ENCODE results near the gene RSL1D1.
"Not testable (repeated sequence)": the region's sequence is repeated elsewhere in the genome, so short reads cannot be mapped to it uniquely, and the experiment has no call there.

RSL1D1 gene

GRCh38 chr16:11796227-11797165 lies 54.8 kb downstream of the RSL1D1 start:
- peak in 1 of 2 experiments; percentile 6 for DNase-seq

- no peak for DNase-seq
These were observed 55.5 kb downstream of the RSL1D1 start for GRCh38 chr16:11795887-11796226.

GRCh38 chr16:11794996-11795886 lies 56.1 kb downstream of the RSL1D1 start:
- DNase-seq, result no peak

GRCh38 chr16:11794447-11794846 lies 56.9 kb downstream of the RSL1D1 start:
- no peak for DNase-seq

GRCh38 chr16:11793840-11794239 lies 57.5 kb downstream of the RSL1D1 start:
- DNase-seq, result no peak

- DNase-seq, result no peak
These were observed 58.7 kb downstream of the RSL1D1 start for GRCh38 chr16:11792410-11793241.

GRCh38 chr16:11791144-11791828 lies 60.1 kb downstream of the RSL1D1 start:
- no peak for DNase-seq

GRCh38 chr16:11788914-11789313 lies 62.4 kb downstream of the RSL1D1 start:
- DNase-seq, result no peak

GRCh38 chr16:11784980-11785599 lies 66.3 kb downstream of the RSL1D1 start:
- DNase-seq, result not testable (repeated sequence)

- DNase-seq, result not testable (repeated sequence)
These were observed 67.0 kb downstream of the RSL1D1 start for GRCh38 chr16:11784381-11784780.

GRCh38 chr16:11784038-11784369 lies 67.3 kb downstream of the RSL1D1 start:
- no peak for DNase-seq

Measured in activated CD4-positive, alpha-beta T cell treated with anti-CD3 and anti-CD28 coated beads, Interleukin-2, amount 50 U/mL, for 4 hours (primary cell).